ENCODE measurements around the gene GAPT.

DNA sequence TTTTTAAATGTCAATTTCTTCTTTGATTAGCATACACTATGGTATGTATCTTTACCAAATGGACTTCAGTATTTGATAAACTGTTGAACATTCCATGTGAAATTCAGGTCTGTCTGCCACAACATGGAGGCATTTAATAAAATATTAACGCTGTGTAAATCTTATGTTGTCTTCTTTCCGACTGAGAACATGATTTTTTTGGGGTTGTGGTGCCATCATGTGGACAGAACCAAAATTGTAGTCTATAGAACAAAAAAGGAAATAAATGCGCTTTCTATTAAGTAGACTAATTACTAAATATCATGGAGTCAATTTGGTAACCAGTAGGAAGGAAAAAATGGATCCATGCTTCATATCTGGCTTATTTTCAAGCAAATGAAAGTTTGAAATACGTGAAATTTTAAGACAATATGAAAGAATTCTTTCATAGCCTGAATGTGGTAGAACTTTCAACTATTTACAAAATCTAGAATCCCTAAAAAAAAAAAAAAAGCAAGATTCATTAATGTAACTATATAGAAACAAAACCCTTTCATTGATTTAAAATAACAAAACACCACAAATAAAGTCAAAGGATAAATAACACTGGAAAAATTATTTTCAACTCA is 28.5 kb upstream of the GAPT start:
- TF ChIP-seq, protein P1, sequence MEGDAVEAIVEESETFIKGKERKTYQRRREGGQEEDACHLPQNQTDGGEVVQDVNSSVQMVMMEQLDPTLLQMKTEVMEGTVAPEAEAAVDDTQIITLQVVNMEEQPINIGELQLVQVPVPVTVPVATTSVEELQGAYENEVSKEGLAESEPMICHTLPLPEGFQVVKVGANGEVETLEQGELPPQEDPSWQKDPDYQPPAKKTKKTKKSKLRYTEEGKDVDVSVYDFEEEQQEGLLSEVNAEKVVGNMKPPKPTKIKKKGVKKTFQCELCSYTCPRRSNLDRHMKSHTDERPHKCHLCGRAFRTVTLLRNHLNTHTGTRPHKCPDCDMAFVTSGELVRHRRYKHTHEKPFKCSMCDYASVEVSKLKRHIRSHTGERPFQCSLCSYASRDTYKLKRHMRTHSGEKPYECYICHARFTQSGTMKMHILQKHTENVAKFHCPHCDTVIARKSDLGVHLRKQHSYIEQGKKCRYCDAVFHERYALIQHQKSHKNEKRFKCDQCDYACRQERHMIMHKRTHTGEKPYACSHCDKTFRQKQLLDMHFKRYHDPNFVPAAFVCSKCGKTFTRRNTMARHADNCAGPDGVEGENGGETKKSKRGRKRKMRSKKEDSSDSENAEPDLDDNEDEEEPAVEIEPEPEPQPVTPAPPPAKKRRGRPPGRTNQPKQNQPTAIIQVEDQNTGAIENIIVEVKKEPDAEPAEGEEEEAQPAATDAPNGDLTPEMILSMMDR (IDR thresholded peaks at IDR 0.05): peak; percentile 61 to 65 (median 62)
- TF ChIP-seq EP300 (IDR thresholded peaks at IDR 0.05): no peak
